ENCODE measurements around the gene PAFAH1B2. TPM values are rescaled to one million over a fixed set of nuclear protein-coding genes. Genes with fewer than 3 reads are reported as not detected.

PAFAH1B2 gene
- total and polyA plus RNA-seq, 2 donors (not counting 3 experiments of a cell fraction or from before 2014, with no cell fraction given): 34.2 to 128 TPM

- no peaks in the 10 kb centered on the region for H3K9me1 ChIP-seq (replicated peaks; ENCODE audit: control insufficient read depth, extremely low read depth, insufficient read depth, low read length)
- intact Hi-C loops (cut with micrococcal nuclease): no loop called here
- TF ChIP-seq POLR2A (IDR thresholded peaks at IDR 0.05; ENCODE audit: low read depth, low read length) (no peak), EZH2 (IDR thresholded peaks at IDR 0.05; ENCODE audit: borderline replicate concordance, low read depth, low read length, severe bottlenecking) (no peak), POLR2AphosphoS5 (IDR thresholded peaks at IDR 0.05; ENCODE audit: insufficient read depth, low read depth, low read length) (no peak), MYC (IDR thresholded peaks at IDR 0.05; ENCODE audit: low read depth, low read length) (no peak)
- TF ChIP-seq, protein P1, sequence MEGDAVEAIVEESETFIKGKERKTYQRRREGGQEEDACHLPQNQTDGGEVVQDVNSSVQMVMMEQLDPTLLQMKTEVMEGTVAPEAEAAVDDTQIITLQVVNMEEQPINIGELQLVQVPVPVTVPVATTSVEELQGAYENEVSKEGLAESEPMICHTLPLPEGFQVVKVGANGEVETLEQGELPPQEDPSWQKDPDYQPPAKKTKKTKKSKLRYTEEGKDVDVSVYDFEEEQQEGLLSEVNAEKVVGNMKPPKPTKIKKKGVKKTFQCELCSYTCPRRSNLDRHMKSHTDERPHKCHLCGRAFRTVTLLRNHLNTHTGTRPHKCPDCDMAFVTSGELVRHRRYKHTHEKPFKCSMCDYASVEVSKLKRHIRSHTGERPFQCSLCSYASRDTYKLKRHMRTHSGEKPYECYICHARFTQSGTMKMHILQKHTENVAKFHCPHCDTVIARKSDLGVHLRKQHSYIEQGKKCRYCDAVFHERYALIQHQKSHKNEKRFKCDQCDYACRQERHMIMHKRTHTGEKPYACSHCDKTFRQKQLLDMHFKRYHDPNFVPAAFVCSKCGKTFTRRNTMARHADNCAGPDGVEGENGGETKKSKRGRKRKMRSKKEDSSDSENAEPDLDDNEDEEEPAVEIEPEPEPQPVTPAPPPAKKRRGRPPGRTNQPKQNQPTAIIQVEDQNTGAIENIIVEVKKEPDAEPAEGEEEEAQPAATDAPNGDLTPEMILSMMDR (IDR thresholded peaks at IDR 0.05; ENCODE audit: extremely low read depth in 1 of 2, insufficient read depth in 1 of 2, low read depth in 1 of 2, low read length in 2 of 2): no peak
- no peak overlapping the region for H3K27ac ChIP-seq (ENCODE audit: insufficient read depth, low read depth, low read length)
- no peak for FAIRE-seq
- no peak overlapping the region for H2AFZ ChIP-seq (ENCODE audit: low read depth, low read length)
- H3K9me3 ChIP-seq (replicated peaks; ENCODE audit: control insufficient read depth, insufficient read depth, low read length): no peaks in the 10 kb centered on the region
- dilution Hi-C loops (cut with MboI; ENCODE audit: extremely low pct_ligation_motif_present, low sequenced_read_pairs): no loop called here
- H3K27me3 ChIP-seq (ENCODE audit: control insufficient read depth in 2 of 2, insufficient read depth in 2 of 2, low read length in 2 of 2): no peaks in the 10 kb centered on the region
- H3K4me3 ChIP-seq (replicated peaks in 1 of 3; ENCODE audit: insufficient read depth in 1 of 3, low read depth in 1 of 3, low read length in 3 of 3): no peak overlapping the region
- H3K79me2 ChIP-seq (ENCODE audit: control insufficient read depth, insufficient read depth, low read length): no peaks in the 10 kb centered on the region
- H3K36me3 ChIP-seq (ENCODE audit: control insufficient read depth in 2 of 2, extremely low read depth in 1 of 2, insufficient read depth in 2 of 2, low read length in 2 of 2): peaks cover 0 to 32% of the 10 kb centered on the region in 2 experiments
- no peak overlapping the region for H3K4me2 ChIP-seq (ENCODE audit: insufficient read depth, low read length)
- POLR2A ChIA-PET: no interaction called here
- H3K9ac ChIP-seq (replicated peaks; ENCODE audit: extremely low read depth, insufficient read depth, low read length): no peak overlapping the region
- H3K4me1 ChIP-seq (ENCODE audit: control insufficient read depth, extremely low read depth, insufficient read depth, low read length): no peaks in the 10 kb centered on the region
- no peak for DNase-seq (ENCODE audit: low read depth, low spot score)
- CTCF ChIA-PET: no interaction called here
- BruUV-seq (replicated peaks): no TSS peak
- H4K20me1 ChIP-seq (replicated peaks; ENCODE audit: control insufficient read depth, extremely low read depth, insufficient read depth, low read length): no peaks in the 10 kb centered on the region
Measured at GRCh38 chr11:117186431-117186761, 42.3 kb downstream of the PAFAH1B2 start.

- Histone ChIP-seq H3K9me1 (replicated peaks; ENCODE audit: control insufficient read depth, extremely low read depth, insufficient read depth, low read length) (no peaks in the 10 kb centered on the region), H2AFZ (ENCODE audit: low read depth, low read length) (no peak overlapping the region), H3K4me3 (replicated peaks in 1 of 3; ENCODE audit: insufficient read depth in 1 of 3, low read depth in 1 of 3, low read length in 3 of 3) (no peak overlapping the region), H3K4me1 (ENCODE audit: control insufficient read depth, extremely low read depth, insufficient read depth, low read length) (no peaks in the 10 kb centered on the region), H4K20me1 (replicated peaks; ENCODE audit: control insufficient read depth, extremely low read depth, insufficient read depth, low read length) (no peaks in the 10 kb centered on the region), H3K79me2 (ENCODE audit: control insufficient read depth, insufficient read depth, low read length) (no peaks in the 10 kb centered on the region), H3K4me2 (ENCODE audit: insufficient read depth, low read length) (no peak overlapping the region), H3K27ac (ENCODE audit: insufficient read depth, low read depth, low read length) (no peak overlapping the region), H3K36me3 (ENCODE audit: control insufficient read depth in 2 of 2, extremely low read depth in 1 of 2, insufficient read depth in 2 of 2, low read length in 2 of 2) (peaks cover 0 to 35% of the 10 kb centered on the region in 2 experiments), H3K9ac (replicated peaks; ENCODE audit: extremely low read depth, insufficient read depth, low read length) (no peak overlapping the region), H3K27me3 (ENCODE audit: control insufficient read depth in 2 of 2, insufficient read depth in 2 of 2, low read length in 2 of 2) (no peaks in the 10 kb centered on the region), H3K9me3 (replicated peaks; ENCODE audit: control insufficient read depth, insufficient read depth, low read length) (no peaks in the 10 kb centered on the region)
- intact Hi-C loops (cut with micrococcal nuclease): no loop called here
- no TSS peak for BruUV-seq (replicated peaks)
- FAIRE-seq (no peak), DNase-seq (ENCODE audit: low read depth, low spot score) (no peak)
- TF ChIP-seq MYC (IDR thresholded peaks at IDR 0.05; ENCODE audit: low read depth, low read length) (no peak), POLR2AphosphoS5 (IDR thresholded peaks at IDR 0.05; ENCODE audit: insufficient read depth, low read depth, low read length) (no peak), GATA2 (IDR thresholded peaks at IDR 0.05; ENCODE audit: insufficient read depth, insufficient read length, low read depth, low read length) (no peak), JUN (IDR thresholded peaks at IDR 0.05; ENCODE audit: borderline replicate concordance, insufficient read depth, insufficient read length, low read depth) (no peak), EZH2 (IDR thresholded peaks at IDR 0.05; ENCODE audit: borderline replicate concordance, low read depth, low read length, severe bottlenecking) (no peak), MAX (IDR thresholded peaks at IDR 0.05; ENCODE audit: insufficient read depth, insufficient read length) (no peak), POLR2A (IDR thresholded peaks at IDR 0.05; ENCODE audit: low read depth, low read length) (no peak), FOS (IDR thresholded peaks at IDR 0.05; ENCODE audit: borderline replicate concordance, insufficient read depth, low read length) (no peak)
- TF ChIP-seq, protein P1 (IDR thresholded peaks at IDR 0.05; ENCODE audit: extremely low read depth in 1 of 2, insufficient read depth in 1 of 2, low read depth in 1 of 2, low read length in 2 of 2): no peak
- dilution Hi-C loops (cut with MboI; ENCODE audit: extremely low pct_ligation_motif_present, low sequenced_read_pairs): no loop called here
- ChIA-PET POLR2A (no interaction called here), CTCF (no interaction called here)
Measured at GRCh38 chr11:117187007-117187406, 42.9 kb downstream of the PAFAH1B2 start.

Data from endothelial cell of umbilical vein (primary cell).